GM21825 (cell line): ENCODE data around the gene SLCO2B1.

Source experiments
- ATAC-seq: cut with Tn5 transposase; IDR thresholded peaks from one replicate; pipeline ENCODE4 v1.9.1; 2021; ENCODE audit warnings: mild to moderate bottlenecking, moderate library complexity; ENCODE audit not compliant: unreplicated experiment

Gene SLCO2B1

DNA sequence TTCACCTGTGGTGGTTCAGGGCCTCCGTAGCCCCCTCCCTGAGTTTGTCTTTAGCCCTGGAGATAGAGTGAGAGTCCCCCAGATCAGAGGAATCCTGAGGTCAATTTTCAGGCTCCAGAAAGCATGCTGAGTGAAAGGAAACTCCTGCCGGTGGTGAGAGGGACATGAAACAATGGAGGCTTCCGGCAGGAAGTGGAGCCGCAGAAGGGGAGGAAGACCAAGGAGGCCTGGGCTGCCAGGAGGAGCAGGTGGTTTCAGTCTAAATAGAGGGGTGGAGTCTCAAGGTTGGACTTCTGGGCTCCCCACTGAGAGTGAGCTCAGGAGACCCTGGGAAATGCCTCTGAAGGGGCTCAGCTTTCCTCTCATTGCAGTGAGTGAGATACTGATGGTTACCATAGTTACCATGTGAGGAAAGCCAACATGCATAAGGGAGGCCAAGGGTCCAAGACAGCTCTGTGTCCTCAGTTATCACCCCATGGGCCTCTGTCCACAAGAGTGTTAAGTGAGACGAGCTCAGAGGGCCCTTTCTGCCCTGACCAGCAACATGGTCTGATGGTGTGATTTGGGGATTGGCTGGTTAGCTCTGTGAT is 10.7 kb downstream of the SLCO2B1 start:
- no peak for ATAC-seq

DNA sequence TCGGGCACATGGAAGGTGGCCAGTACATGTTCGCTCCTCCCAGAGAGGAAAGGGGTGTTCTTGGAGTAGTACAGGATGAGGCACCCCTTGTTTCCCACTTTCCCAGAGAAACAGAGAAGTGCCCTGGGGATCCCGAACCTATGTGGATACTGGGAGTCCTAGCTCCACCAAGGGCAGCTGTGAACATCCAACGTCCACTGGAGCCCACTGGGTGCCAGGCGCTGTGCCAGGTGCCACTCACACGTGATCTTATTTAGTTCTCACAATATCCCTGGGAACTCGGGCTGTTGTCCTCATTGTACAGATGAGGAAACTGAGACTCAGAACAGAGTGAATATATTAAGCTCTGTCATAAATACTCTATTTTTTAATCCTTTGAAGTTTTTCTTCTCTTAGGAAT is 12.0 kb downstream of the SLCO2B1 start:
- no peak for ATAC-seq

DNA sequence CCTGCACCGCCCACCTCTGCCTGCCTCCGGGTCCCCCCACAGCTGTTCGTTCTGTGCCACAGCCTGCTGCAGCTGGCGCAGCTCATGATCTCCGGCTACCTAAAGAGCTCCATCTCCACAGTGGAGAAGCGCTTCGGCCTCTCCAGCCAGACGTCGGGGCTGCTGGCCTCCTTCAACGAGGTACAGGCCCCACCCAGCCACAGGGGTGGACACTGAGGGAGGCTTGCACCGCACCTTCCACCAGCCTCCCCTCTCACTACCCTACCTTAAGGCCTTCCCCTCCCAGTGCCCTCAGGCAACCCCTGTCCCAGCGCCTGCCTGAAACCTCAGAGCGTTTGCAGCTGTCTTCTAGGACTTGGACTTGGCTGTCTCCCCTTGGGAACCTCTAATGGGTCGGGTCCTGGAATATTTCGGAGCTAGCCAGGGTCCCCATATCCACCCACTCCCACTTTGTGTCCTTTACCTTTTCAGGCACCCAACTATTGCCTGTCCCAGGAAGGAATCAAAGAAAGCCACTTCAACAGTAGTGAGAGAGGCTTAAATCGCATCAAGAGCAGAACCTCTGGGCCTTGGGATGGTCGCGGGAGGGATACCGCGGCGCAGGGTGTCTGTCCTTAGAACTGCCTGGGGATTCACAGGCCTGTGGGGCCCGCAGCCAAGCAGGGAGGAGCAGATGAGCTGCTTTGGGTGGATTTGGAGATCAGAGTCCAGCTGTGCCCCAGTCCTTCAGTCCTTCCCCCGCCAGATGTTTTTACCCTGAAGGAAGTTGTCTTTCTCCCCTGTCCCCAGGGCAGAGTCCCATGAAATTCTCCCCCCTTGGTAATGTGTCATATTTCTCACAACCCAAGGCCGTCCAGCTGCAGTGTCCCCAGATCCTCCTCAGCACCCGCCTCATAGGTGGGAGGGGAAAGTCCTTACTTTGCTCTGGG is 13.3 kb downstream of the SLCO2B1 start:
- no peak for ATAC-seq

DNA sequence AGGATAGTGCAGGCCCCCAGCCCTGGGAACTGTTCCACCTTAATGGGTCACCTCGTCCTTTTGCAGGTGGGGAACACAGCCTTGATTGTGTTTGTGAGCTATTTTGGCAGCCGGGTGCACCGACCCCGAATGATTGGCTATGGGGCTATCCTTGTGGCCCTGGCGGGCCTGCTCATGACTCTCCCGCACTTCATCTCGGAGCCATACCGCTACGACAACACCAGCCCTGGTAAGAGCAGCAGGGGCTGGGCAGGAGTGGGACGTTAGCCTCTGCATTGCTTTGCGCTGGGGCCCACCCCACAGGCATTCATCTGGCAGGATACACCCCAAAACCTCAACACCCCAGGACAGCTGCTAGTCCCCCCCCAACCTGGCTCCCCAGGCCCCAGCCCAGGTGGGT is 14.8 kb downstream of the SLCO2B1 start:
- ATAC-seq = no peak

DNA sequence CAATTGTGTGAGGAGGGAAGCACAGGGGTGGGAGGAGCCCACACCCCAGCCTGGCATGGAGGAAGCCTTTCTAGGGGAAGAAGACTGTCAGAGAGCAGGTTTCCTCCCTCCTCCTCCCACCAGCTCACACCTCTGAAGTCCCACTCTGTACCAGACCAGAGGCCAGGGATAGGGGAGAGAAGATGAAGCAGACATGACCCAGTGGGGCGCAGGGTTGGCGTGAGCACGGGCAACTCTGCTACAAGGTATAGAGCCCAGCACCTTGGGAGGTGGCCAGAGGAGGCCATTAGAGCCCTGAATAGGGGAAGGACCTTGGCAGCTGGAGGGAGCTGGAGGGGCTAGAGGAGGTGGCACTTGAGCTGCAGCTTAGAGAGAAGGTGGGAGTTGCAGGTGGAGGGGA is 15.9 kb downstream of the SLCO2B1 start:
- no peak for ATAC-seq

DNA sequence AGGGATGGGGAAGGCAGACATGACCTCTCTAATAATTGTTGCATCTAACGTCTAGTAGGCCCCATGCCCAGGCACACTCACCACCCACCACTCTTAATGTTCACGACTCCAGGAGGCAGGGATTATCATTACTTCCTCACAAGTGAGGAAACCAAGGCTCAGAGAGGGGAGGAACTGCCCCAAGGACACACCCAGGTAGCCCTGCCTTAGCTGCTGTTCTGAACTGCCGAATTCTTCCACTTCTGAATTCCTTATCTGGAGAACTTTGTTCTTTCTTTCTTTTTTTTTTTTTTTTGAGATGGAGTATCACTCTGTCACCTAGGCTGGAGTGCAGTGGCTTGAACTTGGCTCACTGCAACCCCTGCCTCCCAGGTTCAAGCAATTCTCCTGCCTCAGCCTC is 16.7 kb downstream of the SLCO2B1 start:
- no peak for ATAC-seq

DNA sequence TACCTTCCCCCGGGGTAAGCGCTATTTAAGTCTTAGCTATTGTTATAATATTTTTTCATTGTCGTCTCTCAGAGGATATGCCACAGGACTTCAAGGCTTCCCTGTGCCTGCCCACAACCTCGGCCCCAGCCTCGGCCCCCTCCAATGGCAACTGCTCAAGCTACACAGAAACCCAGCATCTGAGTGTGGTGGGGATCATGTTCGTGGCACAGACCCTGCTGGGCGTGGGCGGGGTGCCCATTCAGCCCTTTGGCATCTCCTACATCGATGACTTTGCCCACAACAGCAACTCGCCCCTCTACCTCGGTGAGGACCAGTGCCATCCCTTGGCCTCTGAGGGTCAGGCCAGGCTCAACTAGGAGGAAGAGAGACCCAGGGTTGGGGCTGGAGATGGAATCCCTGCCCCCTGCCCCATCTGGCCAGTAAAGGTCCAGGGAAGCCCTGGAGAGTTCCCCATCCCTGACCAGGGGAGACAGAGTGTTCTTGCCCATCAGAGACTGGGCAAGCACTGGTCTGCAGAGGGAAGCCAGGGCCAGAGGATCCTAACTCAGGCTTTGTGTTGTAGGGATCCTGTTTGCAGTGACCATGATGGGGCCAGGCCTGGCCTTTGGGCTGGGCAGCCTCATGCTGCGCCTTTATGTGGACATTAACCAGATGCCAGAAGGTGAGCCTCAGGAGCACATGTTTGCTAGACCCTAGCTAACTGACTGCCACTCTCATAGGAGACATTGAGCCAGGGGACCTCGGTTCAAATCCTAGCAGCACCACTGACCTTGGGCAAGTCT is 18.4 kb downstream of the SLCO2B1 start:
- no peak for ATAC-seq

DNA sequence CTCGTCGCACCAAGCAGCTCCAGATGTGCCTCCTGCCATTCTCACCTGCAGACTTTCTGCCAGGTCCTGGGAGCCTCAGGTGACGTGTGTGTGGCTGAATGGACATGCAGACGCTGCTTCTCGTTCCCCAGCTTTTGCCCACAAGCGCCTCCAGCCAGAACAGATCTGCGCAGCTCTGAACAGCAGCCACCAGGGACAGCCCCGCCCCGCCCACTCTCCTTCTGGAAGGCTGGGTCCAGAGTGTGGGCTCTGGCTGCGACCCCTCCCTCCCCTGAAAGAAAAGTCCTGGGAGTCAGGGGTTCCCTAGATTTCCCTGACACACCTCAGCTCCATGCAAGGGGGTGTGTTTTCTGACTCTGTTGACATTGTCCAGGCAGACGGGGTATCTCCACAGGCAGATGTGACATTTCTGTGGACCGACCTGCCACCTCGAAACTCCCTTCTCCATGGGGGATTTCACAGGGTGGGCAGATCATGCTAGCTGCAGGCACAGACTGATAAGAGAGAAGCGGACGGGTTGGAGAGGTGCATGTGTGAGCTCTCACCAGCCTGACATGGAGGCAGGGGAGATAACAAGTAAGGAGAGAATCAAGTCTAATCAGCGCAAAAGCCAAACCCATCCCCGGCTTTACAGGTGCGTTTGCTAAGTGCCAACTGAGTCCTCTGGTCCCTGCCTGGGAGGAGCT is 19.8 kb downstream of the SLCO2B1 start:
- ATAC-seq = no peak

DNA sequence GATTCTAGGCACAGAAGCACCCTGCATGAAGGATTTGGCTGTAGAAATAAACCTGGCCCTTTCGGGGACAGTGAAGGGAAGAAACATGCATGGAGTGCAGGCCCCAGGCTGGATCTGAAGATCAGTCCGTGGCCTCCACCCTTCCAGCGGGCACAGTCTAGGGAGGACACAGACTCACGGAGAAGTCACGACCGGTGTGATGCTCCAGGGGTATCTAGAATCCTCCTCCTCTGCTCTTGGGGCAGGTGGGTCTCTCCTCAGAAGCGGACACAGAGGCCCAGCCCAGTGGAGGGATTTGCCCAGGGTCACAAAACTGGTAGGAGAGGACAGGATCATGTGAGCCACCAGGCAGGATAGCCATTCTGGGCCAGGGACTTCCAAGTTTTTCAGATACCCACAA is 22.4 kb downstream of the SLCO2B1 start:
- ATAC-seq = no peak

DNA sequence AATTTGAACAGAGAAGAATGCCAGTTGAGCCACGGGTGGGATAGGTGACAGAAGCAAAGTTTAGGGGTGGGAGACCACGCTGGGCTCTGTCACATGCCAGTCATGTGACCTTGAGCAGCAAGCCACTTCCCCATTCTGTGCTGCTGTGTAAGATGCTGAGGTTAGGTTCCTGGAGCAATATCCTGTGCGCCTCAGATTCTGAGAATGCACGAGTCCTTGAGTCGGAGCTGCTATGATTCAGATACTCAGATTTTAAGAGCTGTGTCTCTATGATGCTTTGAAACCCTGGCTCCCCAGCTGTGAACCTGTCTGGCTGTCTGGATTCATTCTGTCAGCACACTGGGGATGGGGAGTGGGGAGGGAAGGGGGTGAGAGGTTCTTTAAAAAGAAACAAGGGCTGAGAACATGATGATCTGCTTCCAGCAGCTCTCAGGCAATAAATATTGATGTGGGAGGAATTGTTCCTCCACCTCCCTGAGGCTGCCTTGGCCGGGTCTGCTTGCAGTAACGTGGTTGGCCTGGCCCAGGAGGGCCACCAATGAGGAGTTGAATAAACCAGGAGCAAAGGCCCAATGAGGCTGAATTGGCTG is 24.0 kb downstream of the SLCO2B1 start:
- no peak for ATAC-seq

DNA sequence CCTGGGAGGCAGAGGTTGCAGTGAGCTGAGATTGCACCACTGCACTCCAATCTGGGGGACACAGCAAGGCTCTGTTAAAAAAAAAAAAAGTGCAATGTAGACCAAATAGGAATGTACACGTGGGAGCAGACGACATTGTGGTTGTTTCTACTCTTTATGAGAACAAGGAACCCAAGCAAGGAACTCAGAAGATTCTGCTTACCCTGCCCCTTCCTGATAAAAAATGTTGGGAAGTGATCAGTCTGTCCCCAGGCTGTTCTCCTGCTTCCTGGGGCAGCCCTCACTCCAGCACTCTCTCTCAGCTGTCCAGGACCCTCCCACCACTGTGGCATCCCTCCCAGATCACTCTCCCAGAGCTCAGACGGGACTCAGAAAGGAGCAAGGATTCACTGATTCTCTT is 31.8 kb downstream of the SLCO2B1 start:
- ATAC-seq = no peak

DNA sequence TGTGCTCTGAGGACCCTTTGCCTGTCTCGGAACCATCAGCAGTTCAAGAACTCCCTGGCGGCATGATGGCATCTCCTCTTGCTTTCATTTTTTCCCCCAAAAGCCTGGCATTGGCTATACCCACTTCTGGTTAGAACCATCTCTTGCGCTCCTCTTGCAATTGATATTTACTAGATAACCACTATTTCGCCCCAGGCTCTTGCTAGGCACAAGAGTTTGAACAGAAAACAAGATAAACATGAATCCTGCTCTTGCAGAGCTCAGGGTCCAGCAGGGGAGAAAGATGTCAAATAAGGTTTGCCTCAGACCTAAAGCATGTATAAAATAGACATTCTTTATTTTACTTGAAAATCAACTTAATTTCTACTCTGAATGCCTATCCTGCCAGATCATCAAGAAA is 33.1 kb downstream of the SLCO2B1 start:
- ATAC-seq = no peak

DNA sequence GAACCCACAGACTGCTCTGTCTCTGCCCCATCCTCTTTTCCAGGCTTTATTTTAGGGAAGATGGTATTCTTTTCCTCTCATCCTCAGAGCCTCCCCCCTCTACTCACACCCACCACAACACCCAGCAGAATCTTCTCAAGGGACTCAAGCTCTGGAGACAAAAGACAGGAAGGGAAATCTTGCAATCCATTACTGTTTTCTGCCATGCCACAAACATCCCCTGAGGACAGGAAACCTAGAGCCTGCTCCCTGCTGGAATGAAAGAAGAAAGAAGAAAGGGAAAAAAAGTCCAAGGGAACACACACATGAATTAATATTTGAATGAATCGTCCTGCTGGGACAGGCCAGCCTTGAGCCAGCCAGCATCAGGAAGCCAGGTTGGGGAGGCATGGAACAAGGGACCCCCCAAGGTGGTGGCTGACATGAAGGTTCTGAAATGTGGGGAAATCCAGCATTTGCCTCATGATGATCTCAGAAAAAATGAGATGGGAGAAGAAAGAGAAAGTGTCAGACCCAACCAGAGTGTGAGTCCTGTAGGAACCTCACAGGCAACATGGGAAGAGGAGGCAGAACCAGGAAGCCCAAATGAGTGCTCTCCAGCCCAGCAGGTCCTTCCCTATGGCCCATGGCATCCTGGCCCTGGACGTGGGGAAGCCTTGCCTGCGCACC is 34.0 kb downstream of the SLCO2B1 start:
- ATAC-seq = no peak

DNA sequence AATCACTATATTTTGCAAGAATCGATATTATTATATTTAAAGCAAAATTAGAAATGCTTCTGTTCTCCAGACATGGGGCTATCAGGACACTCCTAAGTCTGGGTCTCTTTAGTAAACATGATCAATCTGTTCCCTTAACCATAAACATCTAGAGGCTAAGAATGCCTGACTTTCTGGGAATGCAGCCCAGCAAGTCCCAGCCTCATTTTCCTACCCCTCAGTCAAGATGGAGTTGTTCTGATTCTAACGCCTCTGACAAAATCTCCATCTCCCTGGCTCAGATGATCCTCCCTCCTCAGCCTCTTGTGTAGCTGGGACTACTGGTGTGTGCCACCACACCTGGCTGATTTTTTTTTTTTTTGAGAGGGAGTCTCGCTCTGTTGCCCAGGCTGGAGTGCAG is 35.0 kb downstream of the SLCO2B1 start:
- ATAC-seq = no peak

DNA sequence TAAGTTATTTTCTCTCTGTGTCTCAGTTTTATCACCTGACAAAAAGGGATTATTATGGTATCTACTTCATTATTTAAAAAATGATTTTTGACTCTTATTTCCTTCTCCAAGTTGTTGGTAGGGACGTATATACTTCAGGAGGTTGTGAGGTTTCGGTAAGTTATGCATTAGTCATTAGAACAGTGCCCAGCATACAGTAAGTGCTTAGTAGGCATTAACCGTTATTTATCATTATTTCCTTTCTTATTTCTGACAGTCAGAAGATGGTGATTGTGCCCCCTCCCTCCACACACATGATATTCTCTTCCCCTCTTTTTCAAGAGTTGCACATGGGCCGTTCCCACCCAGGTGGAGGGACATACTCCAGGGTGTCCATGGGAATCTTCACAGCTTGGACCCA is 36.1 kb downstream of the SLCO2B1 start:
- no peak for ATAC-seq

DNA sequence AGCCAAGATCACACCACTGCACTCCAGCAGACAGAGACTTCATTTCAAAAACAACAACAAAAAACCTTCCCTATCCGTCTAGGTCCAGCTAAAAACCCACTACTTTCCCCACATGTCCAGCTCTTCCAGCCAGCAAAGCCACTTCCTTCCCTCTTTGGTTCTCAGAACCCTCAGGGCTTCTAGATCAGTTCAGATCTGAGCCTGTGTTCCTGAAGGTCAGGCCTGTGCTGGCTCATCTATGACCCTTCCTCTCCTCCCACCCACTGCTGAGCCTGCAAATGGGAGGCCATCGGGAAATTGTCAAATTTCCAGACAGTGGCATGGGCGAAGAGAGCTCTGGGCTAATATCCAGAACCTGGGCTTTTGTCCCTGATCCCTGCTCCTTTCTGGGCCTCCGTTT is 37.8 kb downstream of the SLCO2B1 start:
- ATAC-seq = no peak

DNA sequence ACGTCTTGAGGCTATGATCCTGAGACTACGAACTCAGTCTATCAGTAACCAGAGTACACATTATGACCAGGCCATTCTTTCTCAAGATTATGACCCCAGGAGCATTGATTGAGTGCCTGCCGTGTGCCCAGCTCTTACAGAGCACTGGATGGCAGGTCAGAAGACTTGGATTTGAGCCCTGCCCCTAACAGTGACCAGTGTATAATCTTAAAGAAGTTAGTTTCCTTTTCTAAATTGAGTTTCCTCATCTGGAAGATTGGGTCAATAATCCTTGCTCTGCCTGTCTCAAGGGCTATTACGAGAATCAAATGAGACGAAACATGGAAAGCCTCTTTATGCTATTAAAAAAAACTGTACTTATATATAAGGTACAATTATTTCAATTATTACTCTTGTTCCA is 38.2 kb downstream of the SLCO2B1 start:
- no peak for ATAC-seq

DNA sequence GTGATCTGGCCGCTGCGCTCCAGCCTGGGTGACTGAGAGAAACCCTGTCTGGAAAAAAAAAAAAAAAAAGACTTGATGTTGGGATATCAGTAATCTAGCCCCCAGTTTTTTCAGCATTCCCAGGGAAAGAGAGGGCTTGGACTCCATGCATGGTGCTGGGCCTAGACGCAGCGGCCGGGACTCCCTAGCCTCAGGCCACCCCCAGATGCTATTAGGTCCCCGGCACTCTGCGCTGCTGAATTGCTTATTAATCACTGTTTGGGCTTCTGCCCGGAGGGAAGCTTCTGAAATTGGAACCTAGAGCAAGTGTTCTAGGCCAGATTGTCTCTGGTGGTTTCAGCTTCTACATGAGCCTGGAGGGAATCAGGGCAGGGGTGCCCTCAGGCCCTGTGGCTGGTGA is 39.0 kb downstream of the SLCO2B1 start:
- ATAC-seq = no peak

DNA sequence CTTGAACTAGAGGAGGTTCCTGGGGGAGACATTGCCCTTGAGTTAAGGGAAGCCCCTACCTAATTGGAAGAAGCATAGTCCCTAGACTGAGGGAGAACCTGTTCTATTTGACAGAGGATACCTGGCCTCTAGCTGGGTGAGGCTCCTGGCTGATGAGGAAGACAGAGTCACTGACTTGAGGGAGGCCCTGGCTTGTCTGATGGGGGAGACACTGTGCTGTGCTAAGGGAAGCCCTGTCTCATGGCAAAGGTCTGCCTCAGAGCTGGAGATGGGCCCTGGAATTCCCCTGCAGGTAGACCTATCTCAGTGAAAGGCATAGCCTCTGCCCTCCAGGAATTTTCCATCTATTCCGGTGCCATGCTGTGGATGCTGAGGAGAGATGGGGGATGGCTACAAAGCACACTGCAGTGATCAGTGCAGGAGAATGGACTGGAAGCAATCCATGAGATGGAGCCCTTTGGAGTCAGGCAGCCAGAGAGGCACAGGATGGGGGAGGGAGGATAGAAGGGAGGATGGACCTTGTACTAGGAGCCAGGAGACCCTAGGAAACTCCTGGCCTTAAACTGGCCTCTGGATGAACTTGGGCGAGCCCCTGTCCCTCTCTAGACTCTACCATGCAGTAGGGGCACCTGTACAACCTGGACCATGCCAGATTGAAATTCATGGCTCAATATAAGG is 39.9 kb downstream of the SLCO2B1 start:
- ATAC-seq = no peak

DNA sequence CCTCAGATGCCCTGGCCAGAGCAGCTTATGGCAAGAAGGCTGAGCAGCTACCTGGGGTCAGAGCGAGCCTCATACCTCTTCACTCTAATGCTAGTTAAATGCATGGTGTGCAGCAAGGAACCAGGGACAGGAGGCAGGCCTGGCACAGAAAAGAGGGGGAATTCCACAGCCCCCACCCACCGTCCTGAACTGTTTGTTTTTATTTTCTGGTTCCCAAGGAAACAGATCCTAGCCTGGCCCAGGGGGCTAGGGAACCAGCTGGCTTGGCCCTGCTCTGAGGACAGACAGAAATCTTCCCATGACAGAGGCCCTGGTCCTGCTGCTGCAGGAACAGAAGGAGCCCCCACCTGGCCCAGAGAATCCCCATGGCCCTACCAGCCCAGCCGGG is 40.4 kb downstream of the SLCO2B1 start:
- ATAC-seq = no peak
